Fibroblast of lung (primary cell): ENCODE results near the gene CHRM1.

Experiments used
- EZH2 ChIP-seq: IDR thresholded peaks from 2 replicates; pipeline ENCODE4 v1.5.1; 2012; ENCODE audit warnings: low read length, control low read depth, mild to moderate bottlenecking; ENCODE audit errors: missing control alignments
- TF ChIP-seq, protein P1 (sequence below), 2 donors: IDR thresholded peaks in 1 of 2; conservative IDR thresholded peaks in 1 of 2; 1 replicate in 1 of 2; 2 replicates in 1 of 2; pipeline ENCODE4 v1.5.1; 2011 to 2012; ENCODE audit warnings: low read length in 2 of 2, control low read depth in 1 of 2, inconsistent platforms in 1 of 2, low read depth in 1 of 2, mild to moderate bottlenecking in 1 of 2

DNA sequence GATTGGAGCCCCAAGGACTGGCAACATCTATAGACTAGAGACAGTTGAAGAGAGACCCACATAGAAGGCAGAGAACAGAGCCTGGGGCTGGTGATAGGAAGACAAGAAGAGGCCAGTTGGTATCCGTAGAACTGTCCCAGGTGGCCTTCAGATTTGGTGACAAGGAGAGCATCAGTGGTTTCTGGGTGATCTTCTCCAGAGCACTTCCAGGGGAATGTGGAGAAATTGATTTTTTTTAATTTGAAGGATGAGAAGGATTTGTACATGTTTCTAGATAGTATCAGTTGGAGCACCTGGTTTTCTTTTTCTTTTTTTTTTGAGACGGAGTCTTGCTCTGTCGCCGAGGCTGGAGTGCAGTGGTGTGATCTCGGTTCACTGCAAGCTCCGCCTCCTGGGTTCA, 25.7 kb downstream of the CHRM1 start:
- TF ChIP-seq, protein P1, sequence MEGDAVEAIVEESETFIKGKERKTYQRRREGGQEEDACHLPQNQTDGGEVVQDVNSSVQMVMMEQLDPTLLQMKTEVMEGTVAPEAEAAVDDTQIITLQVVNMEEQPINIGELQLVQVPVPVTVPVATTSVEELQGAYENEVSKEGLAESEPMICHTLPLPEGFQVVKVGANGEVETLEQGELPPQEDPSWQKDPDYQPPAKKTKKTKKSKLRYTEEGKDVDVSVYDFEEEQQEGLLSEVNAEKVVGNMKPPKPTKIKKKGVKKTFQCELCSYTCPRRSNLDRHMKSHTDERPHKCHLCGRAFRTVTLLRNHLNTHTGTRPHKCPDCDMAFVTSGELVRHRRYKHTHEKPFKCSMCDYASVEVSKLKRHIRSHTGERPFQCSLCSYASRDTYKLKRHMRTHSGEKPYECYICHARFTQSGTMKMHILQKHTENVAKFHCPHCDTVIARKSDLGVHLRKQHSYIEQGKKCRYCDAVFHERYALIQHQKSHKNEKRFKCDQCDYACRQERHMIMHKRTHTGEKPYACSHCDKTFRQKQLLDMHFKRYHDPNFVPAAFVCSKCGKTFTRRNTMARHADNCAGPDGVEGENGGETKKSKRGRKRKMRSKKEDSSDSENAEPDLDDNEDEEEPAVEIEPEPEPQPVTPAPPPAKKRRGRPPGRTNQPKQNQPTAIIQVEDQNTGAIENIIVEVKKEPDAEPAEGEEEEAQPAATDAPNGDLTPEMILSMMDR (conservative IDR thresholded peaks at IDR 0.05 in 1 of 2, IDR thresholded peaks at IDR 0.05 in 1 of 2; ENCODE audit: low read depth in 1 of 2, low read length in 2 of 2): no peak
- TF ChIP-seq EZH2: no peak
